ENCODE data around the gene LHPP.
A peak's percentile ranks its signal among the peaks of the same experiment; 100 is the strongest.

Gene LHPP

DNA sequence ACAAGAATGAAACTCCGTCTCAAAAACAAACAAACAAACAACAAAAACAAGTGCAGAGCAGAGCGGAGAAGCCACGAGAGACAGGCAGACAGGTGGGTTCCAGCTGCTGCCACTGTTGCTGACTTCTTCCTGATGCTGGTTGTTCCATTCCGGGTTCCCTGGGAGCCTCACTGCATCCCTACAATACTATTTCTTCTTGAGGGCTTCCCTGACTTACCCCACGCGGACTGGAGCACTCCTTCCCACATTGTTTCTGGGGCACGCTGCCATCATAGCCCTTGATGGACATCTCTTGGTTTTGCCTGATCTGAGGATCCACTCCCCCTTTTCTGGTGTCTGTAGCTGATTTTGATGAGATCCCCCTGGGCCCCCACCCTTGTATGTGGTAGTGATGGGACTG is 6.2 kb upstream of the LHPP start:
- Histone ChIP-seq H3K27me3 (peaks cover 85% of the 10 kb centered on the region), H3K4me1 (ENCODE audit: control insufficient read depth in 1 of 2, insufficient read depth in 1 of 2, low read depth in 1 of 2, low read length in 1 of 2) (no peaks in the 10 kb centered on the region), H3K27ac (no peak overlapping the region), H3K4me3 (ENCODE audit: low read depth in 1 of 2, low read length in 1 of 2) (no peak overlapping the region), H3K36me3 (no peaks in the 10 kb centered on the region), H3K9me3 (no peaks in the 10 kb centered on the region)
- TF ChIP-seq, protein P1, sequence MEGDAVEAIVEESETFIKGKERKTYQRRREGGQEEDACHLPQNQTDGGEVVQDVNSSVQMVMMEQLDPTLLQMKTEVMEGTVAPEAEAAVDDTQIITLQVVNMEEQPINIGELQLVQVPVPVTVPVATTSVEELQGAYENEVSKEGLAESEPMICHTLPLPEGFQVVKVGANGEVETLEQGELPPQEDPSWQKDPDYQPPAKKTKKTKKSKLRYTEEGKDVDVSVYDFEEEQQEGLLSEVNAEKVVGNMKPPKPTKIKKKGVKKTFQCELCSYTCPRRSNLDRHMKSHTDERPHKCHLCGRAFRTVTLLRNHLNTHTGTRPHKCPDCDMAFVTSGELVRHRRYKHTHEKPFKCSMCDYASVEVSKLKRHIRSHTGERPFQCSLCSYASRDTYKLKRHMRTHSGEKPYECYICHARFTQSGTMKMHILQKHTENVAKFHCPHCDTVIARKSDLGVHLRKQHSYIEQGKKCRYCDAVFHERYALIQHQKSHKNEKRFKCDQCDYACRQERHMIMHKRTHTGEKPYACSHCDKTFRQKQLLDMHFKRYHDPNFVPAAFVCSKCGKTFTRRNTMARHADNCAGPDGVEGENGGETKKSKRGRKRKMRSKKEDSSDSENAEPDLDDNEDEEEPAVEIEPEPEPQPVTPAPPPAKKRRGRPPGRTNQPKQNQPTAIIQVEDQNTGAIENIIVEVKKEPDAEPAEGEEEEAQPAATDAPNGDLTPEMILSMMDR (IDR thresholded peaks at IDR 0.05) = no peak

DNA sequence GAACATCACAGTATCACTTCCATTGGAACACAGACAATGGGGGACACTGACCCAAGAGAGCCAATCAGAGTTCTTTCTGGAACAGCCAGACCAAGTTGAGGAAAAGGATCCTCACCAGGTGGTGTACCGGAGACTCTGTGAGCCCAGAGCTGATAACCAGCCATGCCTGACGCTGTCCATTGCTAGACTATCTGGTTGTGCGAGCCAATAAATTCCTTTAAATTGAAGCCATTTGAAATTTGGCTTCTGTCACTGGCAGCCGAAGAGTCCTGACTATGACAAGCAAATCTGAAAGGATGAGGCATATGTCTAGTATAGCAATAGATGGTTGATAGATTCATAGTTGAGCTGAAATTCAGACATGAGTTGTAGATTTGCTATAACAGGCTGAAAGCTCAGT is 3.1 kb upstream of the LHPP start:
- Histone ChIP-seq H3K27ac (no peak overlapping the region), H3K27me3 (peaks cover 55% of the 10 kb centered on the region)

DNA sequence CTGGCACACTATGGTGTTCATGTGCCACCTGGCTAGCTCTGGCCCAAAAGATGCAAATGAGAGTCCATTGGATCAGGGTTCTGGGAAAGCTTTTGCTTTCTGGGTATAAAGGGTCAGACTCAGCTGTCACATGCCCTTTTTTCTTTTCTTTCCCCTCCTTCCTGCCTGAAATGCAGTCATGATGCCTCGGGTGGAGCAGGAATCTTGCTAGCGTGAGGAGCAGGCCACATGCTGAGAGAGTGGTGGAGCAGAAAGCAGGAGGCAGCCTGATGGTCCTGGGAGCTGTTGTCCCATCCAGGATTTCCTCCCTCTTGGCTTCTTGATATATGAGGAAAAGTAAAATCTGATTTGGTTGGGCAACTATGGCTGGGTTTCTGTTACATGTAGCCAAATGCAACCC is 2.7 kb upstream of the LHPP start:
- H3K36me3 ChIP-seq = no peaks in the 10 kb centered on the region
- H3K4me1 ChIP-seq (ENCODE audit: control insufficient read depth in 1 of 2, insufficient read depth in 1 of 2, low read depth in 1 of 2, low read length in 1 of 2) = peaks cover 10 to 13% of the 10 kb centered on the region in 2 experiments
- TF ChIP-seq, protein P1 (IDR thresholded peaks at IDR 0.05) = no peak
- no peak overlapping the region for H3K27ac ChIP-seq
- no peak overlapping the region for H3K4me3 ChIP-seq (ENCODE audit: low read depth in 1 of 2, low read length in 1 of 2)
- H3K9me3 ChIP-seq = no peaks in the 10 kb centered on the region
- peaks cover 51% of the 10 kb centered on the region for H3K27me3 ChIP-seq

More for the DNA sequence above, 3.1 kb upstream of the LHPP start:
- TF ChIP-seq, protein P1 (IDR thresholded peaks at IDR 0.05) = no peak
- Histone ChIP-seq H3K4me3 (ENCODE audit: low read depth in 1 of 2, low read length in 1 of 2) (no peak overlapping the region), H3K36me3 (no peaks in the 10 kb centered on the region), H3K9me3 (no peaks in the 10 kb centered on the region), H3K4me1 (ENCODE audit: control insufficient read depth in 1 of 2, insufficient read depth in 1 of 2, low read depth in 1 of 2, low read length in 1 of 2) (peaks cover 10 to 13% of the 10 kb centered on the region in 2 experiments)

DNA sequence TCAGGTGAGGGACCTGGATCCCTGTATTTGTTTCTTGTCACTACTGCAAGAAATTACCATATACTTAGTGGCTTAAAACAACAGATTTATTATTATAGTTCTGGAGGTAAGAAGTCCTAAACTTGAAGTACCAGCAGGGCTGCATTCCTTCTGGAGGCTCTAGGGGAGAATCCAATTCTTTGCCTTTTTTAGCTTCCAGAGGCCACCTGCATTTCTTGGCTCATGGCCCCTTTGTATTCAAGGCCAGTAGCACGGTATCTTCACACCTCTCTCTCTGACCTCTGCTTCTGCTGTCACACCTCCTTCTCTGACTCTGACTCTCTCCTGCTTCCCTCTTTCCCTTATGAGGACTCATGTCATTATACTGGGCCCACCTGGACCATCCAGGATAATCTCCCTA is 2.2 kb upstream of the LHPP start:
- no peaks in the 10 kb centered on the region for H3K36me3 ChIP-seq
- H3K4me1 ChIP-seq (ENCODE audit: control insufficient read depth in 1 of 2, insufficient read depth in 1 of 2, low read depth in 1 of 2, low read length in 1 of 2) = peaks cover 10 to 13% of the 10 kb centered on the region in 2 experiments
- H3K27me3 ChIP-seq = peaks cover 46% of the 10 kb centered on the region
- no peak overlapping the region for H3K4me3 ChIP-seq (ENCODE audit: low read depth in 1 of 2, low read length in 1 of 2)
- TF ChIP-seq, protein P1 (IDR thresholded peaks at IDR 0.05) = no peak
- H3K9me3 ChIP-seq = no peaks in the 10 kb centered on the region
- H3K27ac ChIP-seq = no peak overlapping the region

DNA sequence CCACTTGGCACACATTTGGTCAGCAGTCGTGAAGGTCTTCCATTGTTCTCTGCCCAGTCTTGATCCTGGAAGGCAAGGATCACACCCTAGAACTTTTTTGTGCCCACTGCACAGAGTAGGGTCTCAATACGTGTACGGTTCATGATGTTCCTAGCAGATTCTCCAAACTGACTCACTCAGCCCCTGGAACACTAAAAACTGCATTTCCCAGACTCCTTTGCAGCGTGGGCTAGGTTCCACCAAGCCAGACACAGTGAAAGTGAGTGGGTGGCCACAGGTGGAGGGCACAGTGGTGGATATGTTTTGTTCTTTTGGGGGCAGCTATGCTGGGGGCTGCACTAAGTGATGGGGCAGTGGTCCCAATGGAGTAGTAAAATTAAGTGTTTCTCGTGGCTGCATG is 1.5 kb upstream of the LHPP start:
- peaks cover 10 to 16% of the 10 kb centered on the region in 2 experiments for H3K4me1 ChIP-seq (ENCODE audit: control insufficient read depth in 1 of 2, insufficient read depth in 1 of 2, low read depth in 1 of 2, low read length in 1 of 2)
- H3K27ac ChIP-seq = no peak overlapping the region
- H3K4me3 ChIP-seq (ENCODE audit: low read depth in 1 of 2, low read length in 1 of 2) = no peak overlapping the region
- H3K27me3 ChIP-seq = peaks cover 38% of the 10 kb centered on the region
- H3K36me3 ChIP-seq = no peaks in the 10 kb centered on the region
- TF ChIP-seq, protein P1 (IDR thresholded peaks at IDR 0.05) = no peak
- H3K9me3 ChIP-seq = no peaks in the 10 kb centered on the region

DNA sequence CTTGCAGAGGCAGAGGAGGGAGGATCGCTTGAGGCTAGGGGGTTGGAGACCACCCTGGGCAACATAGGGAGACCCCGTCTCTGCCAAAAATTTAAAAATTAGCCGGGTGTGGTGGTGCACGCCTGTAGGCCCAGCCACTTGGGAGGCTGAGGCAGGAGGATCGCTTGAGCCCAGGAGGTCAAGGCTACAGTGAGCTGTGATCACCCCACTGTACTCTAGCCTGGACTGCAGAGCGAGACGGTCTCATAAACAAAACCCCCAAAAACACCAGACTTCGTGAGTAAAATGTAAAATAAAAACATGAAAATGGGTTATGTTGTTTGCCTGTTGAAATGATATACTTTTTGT is 699 bp downstream of the LHPP start:
- Histone ChIP-seq H3K36me3 (no peaks in the 10 kb centered on the region), H3K27ac (peak overlapping the region; percentile 76), H3K9me3 (no peaks in the 10 kb centered on the region), H3K4me3 (ENCODE audit: low read depth in 1 of 2, low read length in 1 of 2) (peak overlapping the region; percentile 68 to 74), H3K4me1 (ENCODE audit: control insufficient read depth in 1 of 2, insufficient read depth in 1 of 2, low read depth in 1 of 2, low read length in 1 of 2) (peaks cover 15 to 20% of the 10 kb centered on the region in 2 experiments), H3K27me3 (peaks cover 19% of the 10 kb centered on the region)
- TF ChIP-seq, protein P1 (IDR thresholded peaks at IDR 0.05) = no peak
